Immature natural killer cell (primary cell): ENCODE data around the gene ABCA8. TPM values are rescaled to one million over a fixed set of nuclear protein-coding genes. Genes with fewer than 3 reads are reported as not detected.

Source experiments
- DNase-seq, 3 donors: peaks; one replicate each; pipeline ENCODE4 v3.0.0; 2022; ENCODE audit warnings: mixed read lengths in 1 of 3
- H3K27ac Mint-ChIP-seq, 6 donors: one replicate each; pipeline ENCODE4 v1.8.0; 2020; ENCODE audit warnings: mixed read lengths in 6 of 6, mild to moderate bottlenecking in 5 of 6, inconsistent platforms in 4 of 6, moderate library complexity in 3 of 6
- H3K27me3 Mint-ChIP-seq, 3 donors: one replicate each; pipeline ENCODE4 v1.8.0; 2020 to 2021; ENCODE audit warnings: low read depth in 3 of 3, mild to moderate bottlenecking in 3 of 3, mixed read lengths in 3 of 3, moderate library complexity in 3 of 3, inconsistent platforms in 1 of 3
- H3K36me3 Mint-ChIP-seq, 3 donors: one replicate each; pipeline ENCODE4 v1.8.0; 2020; ENCODE audit warnings: mixed read lengths in 3 of 3, inconsistent platforms in 2 of 3, mild to moderate bottlenecking in 2 of 3
- H3K4me1 Mint-ChIP-seq, 2 donors: one replicate each; pipeline ENCODE4 v1.8.0; 2020; ENCODE audit warnings: inconsistent platforms in 2 of 2, mild to moderate bottlenecking in 2 of 2, mixed read lengths in 2 of 2, moderate library complexity in 1 of 2
- H3K4me3 Mint-ChIP-seq, 5 donors: one replicate each; pipeline ENCODE4 v1.8.0; 2020; ENCODE audit warnings: mild to moderate bottlenecking in 5 of 5, mixed read lengths in 5 of 5, inconsistent platforms in 3 of 5, moderate library complexity in 3 of 5
- H3K9me3 Mint-ChIP-seq, 6 donors: one replicate each; pipeline ENCODE4 v1.8.0; 2020; ENCODE audit warnings: mild to moderate bottlenecking in 6 of 6, mixed read lengths in 6 of 6, inconsistent platforms in 4 of 6, moderate library complexity in 3 of 6
- polyA plus RNA-seq, 3 donors: library from polyadenylated mRNA; unstranded; fragments of 300-500 nt; fragmentation: Illumina TruSeq; gene quantifications; one replicate each; pipeline ENCODE4 v1.2.3, GENCODE V29; 2021

ABCA8 gene
- polyA plus RNA-seq, 3 donors from 2014 or later = not detected

- Mint-ChIP-seq H3K27ac (no peak overlapping the region), H3K4me3 (no peak overlapping the region), H3K9me3 (peaks cover 0 to under 1% (median 0%) of the 10 kb centered on the region in 6 donors), H3K27me3 (peaks cover 0 to 5% (median 0%) of the 10 kb centered on the region in 3 donors), H3K4me1 (no peaks in the 10 kb centered on the region), H3K36me3 (no peaks in the 10 kb centered on the region)
- no peak for DNase-seq
Measured at GRCh38 chr17:68924793-68925720, 30.1 kb downstream of the ABCA8 start.

GRCh38 chr17:68910789-68911431 is 44.3 kb downstream of the ABCA8 start:
- Mint-ChIP-seq H3K27ac (no peak overlapping the region), H3K36me3 (no peaks in the 10 kb centered on the region), H3K4me3 (no peak overlapping the region), H3K27me3 (peaks cover 0 to 4% (median 3%) of the 10 kb centered on the region in 3 donors), H3K9me3 (peaks cover 0 to 5% (median 0%) of the 10 kb centered on the region in 6 donors), H3K4me1 (no peaks in the 10 kb centered on the region)
- no peak for DNase-seq

- no peak overlapping the region for H3K4me3 Mint-ChIP-seq
- H3K36me3 Mint-ChIP-seq = no peaks in the 10 kb centered on the region
- no peaks in the 10 kb centered on the region for H3K4me1 Mint-ChIP-seq
- H3K27me3 Mint-ChIP-seq = peaks cover 0 to 4% (median 3%) of the 10 kb centered on the region in 3 donors
- peaks cover 0 to 5% (median 0%) of the 10 kb centered on the region in 6 donors for H3K9me3 Mint-ChIP-seq
- no peak for DNase-seq
- no peak overlapping the region for H3K27ac Mint-ChIP-seq
Measured at GRCh38 chr17:68910251-68910705, 44.9 kb downstream of the ABCA8 start.

- no peak for DNase-seq
- Mint-ChIP-seq H3K27me3 (peaks cover 0 to 4% (median 3%) of the 10 kb centered on the region in 3 donors), H3K9me3 (peaks cover 0 to 3% (median 0%) of the 10 kb centered on the region in 6 donors), H3K4me3 (no peak overlapping the region), H3K4me1 (no peaks in the 10 kb centered on the region), H3K36me3 (no peaks in the 10 kb centered on the region), H3K27ac (no peak overlapping the region)
Measured at GRCh38 chr17:68909066-68909465, 46.1 kb downstream of the ABCA8 start.

- Mint-ChIP-seq H3K4me1 (no peaks in the 10 kb centered on the region), H3K9me3 (peaks cover 0 to 2% (median 0%) of the 10 kb centered on the region in 6 donors), H3K27ac (no peak overlapping the region), H3K36me3 (no peaks in the 10 kb centered on the region), H3K4me3 (no peak overlapping the region), H3K27me3 (peaks cover 0 to 4% (median 3%) of the 10 kb centered on the region in 3 donors)
- DNase-seq = no peak
Measured at GRCh38 chr17:68908045-68908444, 47.1 kb downstream of the ABCA8 start.

GRCh38 chr17:68906638-68907037 is 48.6 kb downstream of the ABCA8 start:
- no peak for DNase-seq
- H3K27ac Mint-ChIP-seq = no peak overlapping the region
- H3K4me1 Mint-ChIP-seq = no peaks in the 10 kb centered on the region
- H3K36me3 Mint-ChIP-seq = no peaks in the 10 kb centered on the region
- peaks cover 0 to 4% (median 0%) of the 10 kb centered on the region in 6 donors for H3K9me3 Mint-ChIP-seq
- H3K4me3 Mint-ChIP-seq = no peak overlapping the region
- H3K27me3 Mint-ChIP-seq = peaks cover 0 to 4% (median 0%) of the 10 kb centered on the region in 3 donors

- Mint-ChIP-seq H3K36me3 (no peaks in the 10 kb centered on the region), H3K27me3 (peaks cover 0 to 2% (median 0%) of the 10 kb centered on the region in 3 donors)
Measured at GRCh38 chr17:68903286-68903685, 51.9 kb downstream of the ABCA8 start.

GRCh38 chr17:68897557-68897956 is 57.6 kb downstream of the ABCA8 start:
- Mint-ChIP-seq H3K4me3 (no peak overlapping the region), H3K27ac (no peak overlapping the region), H3K27me3 (peaks cover 0 to 7% (median 3%) of the 10 kb centered on the region in 3 donors), H3K36me3 (peaks cover 0 to 3% (median 3%) of the 10 kb centered on the region in 3 donors), H3K4me1 (no peaks in the 10 kb centered on the region), H3K9me3 (peaks cover 5 to 15% (median 9%) of the 10 kb centered on the region in 6 donors)
- DNase-seq = no peak

More at GRCh38 chr17:68903286-68903685, 51.9 kb downstream of the ABCA8 start:
- DNase-seq = no peak
- H3K27ac Mint-ChIP-seq = no peak overlapping the region
- H3K4me3 Mint-ChIP-seq = no peak overlapping the region
- H3K4me1 Mint-ChIP-seq = no peaks in the 10 kb centered on the region
- peaks cover 0 to 4% (median 0%) of the 10 kb centered on the region in 6 donors for H3K9me3 Mint-ChIP-seq

- no peak overlapping the region for H3K27ac Mint-ChIP-seq
- DNase-seq = no peak
- H3K27me3 Mint-ChIP-seq = peaks cover 0 to 7% (median 2%) of the 10 kb centered on the region in 3 donors
- H3K4me1 Mint-ChIP-seq = no peaks in the 10 kb centered on the region
- H3K36me3 Mint-ChIP-seq = peaks cover 0 to 3% (median 3%) of the 10 kb centered on the region in 3 donors
- peaks cover 3 to 12% (median 7%) of the 10 kb centered on the region in 6 donors for H3K9me3 Mint-ChIP-seq
- H3K4me3 Mint-ChIP-seq = no peak overlapping the region
Measured at GRCh38 chr17:68892658-68893057, 62.5 kb downstream of the ABCA8 start.

GRCh38 chr17:68892193-68892592 is 63.0 kb downstream of the ABCA8 start:
- no peak for DNase-seq
- Mint-ChIP-seq H3K4me1 (no peaks in the 10 kb centered on the region), H3K9me3 (peaks cover 0 to 7% (median 5%) of the 10 kb centered on the region in 6 donors), H3K27ac (no peak overlapping the region), H3K36me3 (peaks cover 0 to 3% (median 3%) of the 10 kb centered on the region in 3 donors), H3K27me3 (peaks cover 0 to 7% (median 2%) of the 10 kb centered on the region in 3 donors), H3K4me3 (no peak overlapping the region)

- Mint-ChIP-seq H3K36me3 (no peaks in the 10 kb centered on the region), H3K9me3 (peaks cover 0 to 3% (median 0%) of the 10 kb centered on the region in 6 donors), H3K27me3 (peaks cover 0 to 8% (median 5%) of the 10 kb centered on the region in 3 donors), H3K4me3 (no peak overlapping the region), H3K27ac (no peak overlapping the region), H3K4me1 (no peaks in the 10 kb centered on the region)
- DNase-seq = no peak
Measured at GRCh38 chr17:68886401-68886800, 68.8 kb downstream of the ABCA8 start.

GRCh38 chr17:68884888-68885287 is 70.3 kb downstream of the ABCA8 start:
- H3K27me3 Mint-ChIP-seq = peaks cover 0 to 11% (median 5%) of the 10 kb centered on the region in 3 donors
- no peaks in the 10 kb centered on the region for H3K4me1 Mint-ChIP-seq
- H3K4me3 Mint-ChIP-seq = no peak overlapping the region
- H3K9me3 Mint-ChIP-seq = peaks cover 0 to 3% (median 0%) of the 10 kb centered on the region in 6 donors
- H3K36me3 Mint-ChIP-seq = no peaks in the 10 kb centered on the region
- DNase-seq = no peak
- no peak overlapping the region for H3K27ac Mint-ChIP-seq

GRCh38 chr17:68878226-68878885 is 76.8 kb downstream of the ABCA8 start:
- H3K36me3 Mint-ChIP-seq = no peaks in the 10 kb centered on the region
- no peaks in the 10 kb centered on the region for H3K4me1 Mint-ChIP-seq
- H3K4me3 Mint-ChIP-seq = no peak overlapping the region
- H3K9me3 Mint-ChIP-seq = peaks cover 0 to 3% (median 0%) of the 10 kb centered on the region in 6 donors
- H3K27ac Mint-ChIP-seq = no peak overlapping the region
- peaks cover 4 to 16% (median 14%) of the 10 kb centered on the region in 3 donors for H3K27me3 Mint-ChIP-seq
- no peak for DNase-seq
